HG02973 (cell line): Measurements from ENCODE around the gene NPAS3.
"Not testable (repeated sequence)": the region's sequence is repeated elsewhere in the genome, so short reads cannot be mapped to it uniquely, and the experiment has no call there.

Experiments used
- ATAC-seq: cut with Tn5 transposase; IDR thresholded peaks from one replicate; pipeline ENCODE4 v1.9.1; 2021; ENCODE audit warnings: moderate library complexity; ENCODE audit not compliant: unreplicated experiment

NPAS3 gene

DNA sequence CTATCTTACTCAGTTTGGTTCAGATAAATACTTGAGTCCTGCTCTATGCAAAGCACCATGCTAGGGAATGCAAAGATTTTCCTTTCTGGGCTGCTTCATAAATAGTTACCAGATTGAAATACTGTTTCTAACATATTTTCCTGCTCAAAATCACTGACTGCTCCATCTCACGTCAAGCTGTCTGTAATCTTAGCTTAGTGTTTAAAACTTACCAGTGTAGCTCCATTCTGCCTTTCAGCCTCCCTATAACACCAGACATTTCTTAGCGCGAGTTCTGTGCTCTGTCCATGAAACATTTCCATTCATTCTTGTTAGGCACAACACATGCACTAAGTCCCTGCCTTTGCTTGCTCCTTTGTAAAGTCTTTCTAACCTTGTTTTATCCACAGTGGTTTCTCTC, 129.4 kb downstream of the NPAS3 start:
- ATAC-seq: no peak

DNA sequence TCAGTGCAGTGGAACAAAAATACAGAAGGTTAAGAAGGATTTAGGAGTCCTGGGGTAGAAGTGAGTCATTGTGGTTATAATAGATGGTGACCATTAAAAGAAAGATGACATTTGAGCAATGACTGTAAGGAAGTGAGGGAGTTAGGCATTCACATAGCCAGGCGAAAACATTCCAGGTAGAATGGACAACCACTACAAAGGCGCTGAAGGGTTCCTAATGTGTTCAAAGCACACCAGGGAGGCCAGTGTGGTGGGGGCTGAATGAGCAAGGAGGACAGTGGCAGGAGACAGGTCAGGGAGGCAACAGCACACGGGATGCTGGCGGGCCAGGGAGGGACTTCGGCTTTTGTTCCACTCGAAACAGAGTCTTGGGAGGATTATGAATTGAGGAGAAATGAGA, 129.9 kb downstream of the NPAS3 start:
- no peak for ATAC-seq

- ATAC-seq: no peak
These were observed 131.8 kb downstream of the NPAS3 start for GRCh38 chr14:33070475-33070874.

DNA sequence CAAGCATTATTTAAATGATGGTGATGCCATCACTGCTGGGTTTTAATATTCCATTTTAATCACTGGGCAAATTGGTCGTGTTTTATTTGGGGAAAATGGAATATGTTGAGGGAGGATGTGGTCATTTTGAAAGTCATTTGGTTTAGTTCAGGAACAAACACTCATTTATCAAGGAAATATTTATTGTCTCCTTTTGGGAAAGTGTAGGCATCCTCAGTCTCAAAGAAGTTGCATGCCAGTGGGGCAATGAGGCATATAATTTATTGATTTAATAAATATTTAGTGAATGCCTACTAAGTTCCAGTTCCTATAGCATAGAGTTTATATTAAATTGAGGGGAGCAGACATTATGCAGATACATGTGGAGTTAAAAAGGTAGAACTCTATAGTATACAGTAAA, 134.3 kb downstream of the NPAS3 start:
- ATAC-seq: no peak

DNA sequence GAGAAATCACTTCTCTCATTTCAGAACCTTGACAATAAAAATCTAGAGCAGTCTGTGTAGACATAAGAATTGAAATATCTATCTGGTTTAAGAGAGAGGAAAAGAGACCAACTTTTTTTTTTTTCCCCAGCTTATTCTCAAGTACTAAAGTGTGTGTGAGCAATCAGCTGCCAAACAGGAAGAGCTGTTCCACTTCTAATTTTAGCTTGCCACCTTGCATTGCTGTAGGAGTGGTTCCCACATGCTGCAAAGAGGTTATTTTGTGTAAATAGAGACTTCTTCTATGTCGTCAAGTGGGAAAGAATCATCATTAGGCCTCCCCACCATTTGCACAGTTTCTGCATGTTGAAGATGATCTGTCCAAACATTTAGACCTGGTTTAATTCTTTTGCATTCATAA, 142.6 kb downstream of the NPAS3 start:
- ATAC-seq: no peak

- ATAC-seq: no peak
These were observed 147.1 kb downstream of the NPAS3 start for GRCh38 chr14:33085799-33086198.

DNA sequence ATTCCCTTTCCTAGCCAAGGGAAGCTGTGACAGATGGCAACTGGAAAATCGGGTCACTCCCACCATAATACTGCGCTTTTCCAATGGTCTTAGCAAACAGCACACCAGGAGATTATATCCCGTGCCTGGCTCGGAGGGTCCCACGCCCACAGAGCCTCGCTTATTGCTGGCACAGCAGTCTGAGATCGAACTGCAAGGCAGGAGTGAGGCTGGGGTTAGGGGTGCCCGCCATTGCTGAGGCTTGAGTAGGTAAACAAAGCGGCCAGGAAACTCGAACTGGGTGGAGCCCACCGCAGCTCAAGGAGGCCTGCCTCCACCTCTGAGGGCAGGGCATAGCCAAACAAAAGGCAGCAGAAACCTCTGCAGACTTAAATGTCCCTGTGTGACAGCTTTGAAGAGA, 149.6 kb downstream of the NPAS3 start:
- ATAC-seq: not testable (repeated sequence)

- no peak for ATAC-seq
These were observed 159.3 kb downstream of the NPAS3 start for GRCh38 chr14:33098016-33098415.

DNA sequence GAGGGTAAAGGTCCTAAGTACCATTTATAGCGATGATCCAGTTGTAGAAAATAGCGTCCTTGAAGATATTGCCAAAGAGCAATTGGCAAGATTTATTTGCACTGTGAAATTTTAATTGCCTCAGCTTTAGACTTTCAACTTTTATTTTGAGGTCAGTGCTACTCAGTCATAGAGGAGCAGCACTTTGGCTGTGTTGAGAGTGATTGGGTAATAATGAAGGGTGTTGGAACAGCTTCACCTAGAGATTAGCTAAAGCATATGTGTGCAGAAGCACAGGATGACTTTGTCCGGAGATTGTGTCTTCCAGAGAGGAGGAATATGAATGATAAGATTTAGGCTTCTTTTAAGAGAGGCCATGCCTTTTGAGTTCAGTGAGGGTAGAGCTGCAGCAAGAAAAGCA, 164.8 kb downstream of the NPAS3 start:
- no peak for ATAC-seq

DNA sequence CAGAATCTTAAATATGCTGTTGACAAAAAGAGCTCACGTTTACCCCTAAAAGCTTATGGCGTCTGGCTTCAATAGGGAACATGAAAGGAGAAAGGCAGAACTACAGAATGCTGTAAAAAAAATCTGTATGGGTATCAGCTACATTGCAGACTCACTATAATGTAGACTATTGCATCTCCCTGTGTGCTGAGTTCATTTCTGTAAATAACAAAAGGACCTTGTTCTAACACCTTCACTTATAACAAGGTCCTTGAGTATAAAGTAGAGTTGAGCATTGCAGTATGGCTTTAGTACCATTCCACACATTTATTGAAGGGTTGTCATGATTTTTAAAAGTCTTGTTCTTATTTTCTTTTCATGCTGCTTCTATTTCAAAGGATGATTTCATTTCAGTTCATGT, 165.3 kb downstream of the NPAS3 start:
- no peak for ATAC-seq

- ATAC-seq: no peak
These were observed 172.2 kb downstream of the NPAS3 start for GRCh38 chr14:33110737-33111443.

DNA sequence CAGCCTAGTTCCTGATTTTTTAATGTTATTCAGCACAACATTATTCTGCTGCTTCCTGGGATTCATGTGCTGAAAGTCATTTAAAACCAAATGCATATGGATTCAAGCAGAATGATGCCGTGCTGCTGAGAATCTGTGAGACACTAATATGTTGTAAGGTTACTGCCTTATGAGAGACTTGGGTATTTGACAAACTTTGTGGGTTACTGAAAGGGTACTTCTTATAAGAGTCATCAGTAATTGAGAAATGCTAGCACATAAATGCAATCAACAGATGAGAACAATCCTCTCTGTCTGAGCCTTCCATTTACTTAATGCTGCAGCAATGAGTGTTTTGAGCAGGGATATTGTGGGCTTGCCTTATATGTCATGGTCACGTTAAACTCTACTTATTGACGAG, 175.7 kb downstream of the NPAS3 start:
- ATAC-seq: no peak

- ATAC-seq: no peak
These were observed 180.0 kb downstream of the NPAS3 start for GRCh38 chr14:33118668-33119067.

DNA sequence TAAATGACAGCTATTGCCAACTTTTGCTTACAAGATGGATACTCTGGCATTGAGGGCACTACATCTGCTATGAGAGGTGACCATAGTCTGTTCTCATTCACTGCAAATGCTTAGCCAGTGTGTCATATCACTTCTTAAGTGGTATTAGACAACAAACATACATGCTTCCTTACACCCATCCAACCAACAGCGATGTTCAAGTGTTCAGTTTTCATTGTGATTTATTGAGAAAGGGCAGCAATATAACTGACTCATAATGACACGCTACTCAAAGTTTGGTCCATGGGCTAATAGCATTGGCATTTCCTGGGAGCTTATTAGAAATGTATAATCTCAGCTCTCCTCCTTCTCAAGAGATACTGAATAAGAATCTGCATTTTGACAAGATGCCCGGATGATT, 181.7 kb downstream of the NPAS3 start:
- no peak for ATAC-seq

GRCh38 chr14:33120966-33121365, 182.3 kb downstream of the NPAS3 start:
- ATAC-seq: no peak

DNA sequence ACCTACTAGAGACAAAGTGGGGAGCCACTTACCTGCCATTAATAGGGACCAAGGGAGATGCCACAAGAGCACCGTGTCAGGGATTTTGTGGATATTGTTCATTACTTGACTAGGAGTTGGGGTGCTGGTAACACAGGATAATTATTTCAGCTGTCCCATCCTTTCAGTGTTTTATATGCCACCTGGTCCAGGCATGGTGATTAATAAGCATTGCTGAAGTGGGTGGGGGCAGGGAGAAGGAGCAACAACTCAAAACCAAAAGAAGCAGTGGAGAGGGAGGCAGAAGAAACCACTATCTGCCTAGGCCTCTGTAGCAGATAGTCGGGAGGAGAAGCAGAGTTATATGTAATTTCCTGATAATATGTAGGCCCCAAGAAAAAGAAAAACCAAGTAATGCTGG, 184.6 kb downstream of the NPAS3 start:
- ATAC-seq: no peak

- ATAC-seq: no peak
These were observed 187.8 kb downstream of the NPAS3 start for GRCh38 chr14:33126433-33126832.

- no peak for ATAC-seq
These were observed 188.9 kb downstream of the NPAS3 start for GRCh38 chr14:33127531-33127930.

DNA sequence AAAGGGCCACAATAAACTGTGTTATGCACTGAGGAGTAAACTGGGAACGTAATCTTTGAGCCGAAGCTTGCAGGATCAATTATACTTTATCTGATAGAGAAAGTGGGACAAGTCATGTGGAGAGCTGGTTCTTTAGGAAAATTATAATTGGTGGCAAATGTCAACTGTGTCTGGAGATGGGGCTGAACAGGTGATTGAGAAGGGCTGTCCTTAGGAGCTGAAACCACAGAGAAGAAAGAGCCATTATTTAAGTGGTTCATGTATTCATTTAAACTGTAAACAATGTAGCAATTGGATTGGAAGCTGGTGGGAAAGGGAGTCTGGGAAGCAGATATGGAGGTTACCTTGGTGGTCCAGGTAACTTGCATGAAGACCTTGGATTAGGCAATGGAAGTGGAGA, 193.1 kb downstream of the NPAS3 start:
- ATAC-seq: no peak

GRCh38 chr14:33134162-33134561, 195.5 kb downstream of the NPAS3 start:
- no peak for ATAC-seq

DNA sequence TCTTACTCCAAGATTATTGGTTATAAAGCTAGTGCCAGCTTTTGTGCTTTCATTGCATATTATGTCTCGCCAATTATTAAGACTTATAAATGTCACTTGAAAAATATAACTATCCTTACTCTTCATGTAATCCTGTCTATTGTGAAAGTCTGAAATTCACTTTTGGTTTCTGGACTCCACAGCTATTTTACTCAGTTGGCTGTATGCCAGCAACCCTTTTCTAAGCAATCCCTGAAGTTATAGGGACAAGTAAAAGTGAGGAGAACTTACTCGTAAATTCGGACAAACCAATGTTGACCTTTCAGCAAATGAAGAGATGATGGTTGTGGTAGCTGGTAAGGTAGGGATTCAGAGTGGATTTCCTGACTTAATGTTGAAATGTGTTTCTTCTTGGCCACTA, 196.3 kb downstream of the NPAS3 start:
- ATAC-seq: no peak

GRCh38 chr14:33150666-33151428, 212.2 kb downstream of the NPAS3 start:
- ATAC-seq: no peak

DNA sequence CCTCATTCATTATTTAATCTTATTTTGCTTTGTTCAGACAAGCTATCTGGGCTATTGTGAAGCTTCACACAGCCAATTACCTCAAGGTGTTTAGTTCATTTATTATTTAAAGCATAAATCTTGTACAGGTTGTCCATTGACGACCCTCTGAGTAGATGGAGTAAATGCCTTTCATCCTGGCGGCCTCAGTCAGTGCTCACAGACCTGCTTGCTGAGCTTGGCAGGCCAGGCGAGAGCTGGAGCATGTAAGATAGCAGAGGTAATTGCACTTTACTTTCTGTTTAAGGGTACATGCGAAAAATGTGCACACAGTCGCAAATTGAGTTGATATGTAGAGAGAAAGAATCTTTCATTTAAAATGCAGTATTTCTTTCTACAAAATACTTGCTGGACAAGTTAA, 224.4 kb downstream of the NPAS3 start:
- no peak for ATAC-seq
